SK-N-SH treated with all-trans-retinoic acid at 6 μM for 48 hours (cell line): ENCODE measurements around the gene SLC25A28.

Experiments used
- ESRRG ChIP-seq: fragments of 250-450 bp; sonication (Bioruptor Pico); IDR thresholded peaks from 2 replicates; pipeline ENCODE4 v1.6.1; 2021; ENCODE audit warnings: mild to moderate bottlenecking
- RARB ChIP-seq: fragments of 250-450 bp; sonication (Bioruptor Pico); IDR thresholded peaks from 2 replicates; pipeline ENCODE4 v1.8.0; 2021; ENCODE audit warnings: mild to moderate bottlenecking, moderate library complexity
- SNAI2 ChIP-seq: fragments of 250-450 bp; sonication (Bioruptor Pico); IDR thresholded peaks from 2 replicates; pipeline ENCODE4 v1.5.0; 2020; ENCODE audit warnings: mild to moderate bottlenecking, moderate library complexity
- ZC3H10 ChIP-seq: fragments of 250-450 bp; sonication (Bioruptor Pico); IDR thresholded peaks from 2 replicates; pipeline ENCODE4 v1.5.1; 2021; ENCODE audit warnings: mild to moderate bottlenecking, moderate library complexity
- ZFP3 ChIP-seq: fragments of 250-450 bp; sonication (Bioruptor Pico); IDR thresholded peaks from 2 replicates; pipeline ENCODE4 v1.5.0; 2020; ENCODE audit warnings: mild to moderate bottlenecking, moderate library complexity
- ZFP30 ChIP-seq: fragments of 450-650 bp; formaldehyde crosslinking; IDR thresholded peaks from 2 replicates; pipeline ENCODE4 v1.5.0; 2022; ENCODE audit warnings: mild to moderate bottlenecking, moderate library complexity
- ZNF8 ChIP-seq: fragments of 450-650 bp; formaldehyde crosslinking; IDR thresholded peaks from 2 replicates; pipeline ENCODE4 v1.5.0; 2020; ENCODE audit warnings: mild to moderate bottlenecking, moderate library complexity
- TF ChIP-seq, protein P1 (sequence below): fragments of 250-450 bp; sonication (Bioruptor Pico); IDR thresholded peaks from 2 replicates; pipeline ENCODE4 v1.5.1; 2020; ENCODE audit warnings: low read depth, mild to moderate bottlenecking, moderate library complexity
- TF ChIP-seq, protein P2 (sequence below): fragments of 250-450 bp; sonication (Bioruptor Pico); IDR thresholded peaks from 2 replicates; pipeline ENCODE4 v1.5.0; 2020; ENCODE audit warnings: mild to moderate bottlenecking, moderate library complexity
- TF ChIP-seq, protein P3 (sequence below): fragments of 250-450 bp; sonication (Bioruptor Pico); IDR thresholded peaks from 2 replicates; pipeline ENCODE4 v1.8.0; 2020; ENCODE audit warnings: mild to moderate bottlenecking, moderate library complexity, borderline replicate concordance

DNA sequence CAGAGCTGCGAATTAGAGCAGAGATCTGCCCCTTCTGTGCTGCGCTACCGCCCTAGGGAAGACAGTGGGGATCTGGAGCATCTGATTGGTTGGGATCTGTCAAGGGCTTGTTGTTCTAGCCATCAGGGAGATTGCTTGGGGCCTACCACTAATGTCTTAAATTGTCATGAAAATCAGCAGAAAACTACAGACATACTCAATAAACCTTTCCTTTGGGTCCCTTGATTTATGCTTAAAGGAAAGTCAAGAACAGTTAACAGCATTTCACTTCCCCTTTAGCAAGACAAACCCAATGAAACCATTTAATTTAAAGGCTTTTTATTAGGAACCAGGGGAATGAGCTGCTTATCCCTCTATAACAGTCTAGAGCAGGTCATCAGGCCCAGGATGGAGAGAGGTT lies 10.0 kb downstream of the SLC25A28 start:
- TF ChIP-seq, protein P1, sequence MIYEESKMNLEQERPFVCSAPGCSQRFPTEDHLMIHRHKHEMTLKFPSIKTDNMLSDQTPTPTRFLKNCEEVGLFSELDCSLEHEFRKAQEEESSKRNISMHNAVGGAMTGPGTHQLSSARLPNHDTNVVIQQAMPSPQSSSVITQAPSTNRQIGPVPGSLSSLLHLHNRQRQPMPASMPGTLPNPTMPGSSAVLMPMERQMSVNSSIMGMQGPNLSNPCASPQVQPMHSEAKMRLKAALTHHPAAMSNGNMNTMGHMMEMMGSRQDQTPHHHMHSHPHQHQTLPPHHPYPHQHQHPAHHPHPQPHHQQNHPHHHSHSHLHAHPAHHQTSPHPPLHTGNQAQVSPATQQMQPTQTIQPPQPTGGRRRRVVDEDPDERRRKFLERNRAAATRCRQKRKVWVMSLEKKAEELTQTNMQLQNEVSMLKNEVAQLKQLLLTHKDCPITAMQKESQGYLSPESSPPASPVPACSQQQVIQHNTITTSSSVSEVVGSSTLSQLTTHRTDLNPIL (CRISPR knock-in tag), result no peak
- TF ChIP-seq, protein P2, sequence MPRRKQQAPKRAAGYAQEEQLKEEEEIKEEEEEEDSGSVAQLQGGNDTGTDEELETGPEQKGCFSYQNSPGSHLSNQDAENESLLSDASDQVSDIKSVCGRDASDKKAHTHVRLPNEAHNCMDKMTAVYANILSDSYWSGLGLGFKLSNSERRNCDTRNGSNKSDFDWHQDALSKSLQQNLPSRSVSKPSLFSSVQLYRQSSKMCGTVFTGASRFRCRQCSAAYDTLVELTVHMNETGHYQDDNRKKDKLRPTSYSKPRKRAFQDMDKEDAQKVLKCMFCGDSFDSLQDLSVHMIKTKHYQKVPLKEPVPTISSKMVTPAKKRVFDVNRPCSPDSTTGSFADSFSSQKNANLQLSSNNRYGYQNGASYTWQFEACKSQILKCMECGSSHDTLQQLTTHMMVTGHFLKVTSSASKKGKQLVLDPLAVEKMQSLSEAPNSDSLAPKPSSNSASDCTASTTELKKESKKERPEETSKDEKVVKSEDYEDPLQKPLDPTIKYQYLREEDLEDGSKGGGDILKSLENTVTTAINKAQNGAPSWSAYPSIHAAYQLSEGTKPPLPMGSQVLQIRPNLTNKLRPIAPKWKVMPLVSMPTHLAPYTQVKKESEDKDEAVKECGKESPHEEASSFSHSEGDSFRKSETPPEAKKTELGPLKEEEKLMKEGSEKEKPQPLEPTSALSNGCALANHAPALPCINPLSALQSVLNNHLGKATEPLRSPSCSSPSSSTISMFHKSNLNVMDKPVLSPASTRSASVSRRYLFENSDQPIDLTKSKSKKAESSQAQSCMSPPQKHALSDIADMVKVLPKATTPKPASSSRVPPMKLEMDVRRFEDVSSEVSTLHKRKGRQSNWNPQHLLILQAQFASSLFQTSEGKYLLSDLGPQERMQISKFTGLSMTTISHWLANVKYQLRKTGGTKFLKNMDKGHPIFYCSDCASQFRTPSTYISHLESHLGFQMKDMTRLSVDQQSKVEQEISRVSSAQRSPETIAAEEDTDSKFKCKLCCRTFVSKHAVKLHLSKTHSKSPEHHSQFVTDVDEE (CRISPR knock-in tag), result no peak
- TF ChIP-seq, protein P3, sequence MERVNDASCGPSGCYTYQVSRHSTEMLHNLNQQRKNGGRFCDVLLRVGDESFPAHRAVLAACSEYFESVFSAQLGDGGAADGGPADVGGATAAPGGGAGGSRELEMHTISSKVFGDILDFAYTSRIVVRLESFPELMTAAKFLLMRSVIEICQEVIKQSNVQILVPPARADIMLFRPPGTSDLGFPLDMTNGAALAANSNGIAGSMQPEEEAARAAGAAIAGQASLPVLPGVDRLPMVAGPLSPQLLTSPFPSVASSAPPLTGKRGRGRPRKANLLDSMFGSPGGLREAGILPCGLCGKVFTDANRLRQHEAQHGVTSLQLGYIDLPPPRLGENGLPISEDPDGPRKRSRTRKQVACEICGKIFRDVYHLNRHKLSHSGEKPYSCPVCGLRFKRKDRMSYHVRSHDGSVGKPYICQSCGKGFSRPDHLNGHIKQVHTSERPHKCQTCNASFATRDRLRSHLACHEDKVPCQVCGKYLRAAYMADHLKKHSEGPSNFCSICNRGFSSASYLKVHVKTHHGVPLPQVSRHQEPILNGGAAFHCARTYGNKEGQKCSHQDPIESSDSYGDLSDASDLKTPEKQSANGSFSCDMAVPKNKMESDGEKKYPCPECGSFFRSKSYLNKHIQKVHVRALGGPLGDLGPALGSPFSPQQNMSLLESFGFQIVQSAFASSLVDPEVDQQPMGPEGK (CRISPR knock-in tag), result no peak
- no peak for TF ChIP-seq RARB (CRISPR knock-in tag)
- TF ChIP-seq ZC3H10 (CRISPR knock-in tag), result no peak
- no peak for TF ChIP-seq SNAI2 (CRISPR knock-in tag)
- no peak for TF ChIP-seq ESRRG (CRISPR knock-in tag)
- no peak for TF ChIP-seq ZNF8
- TF ChIP-seq ZFP30 (CRISPR knock-in tag), result no peak
- TF ChIP-seq ZFP3 (CRISPR knock-in tag), result no peak
